GM12865 (cell line): ENCODE data around the gene LRRC46.

ENCODE experiments used
- DNase-seq: peaks from one replicate; pipeline ENCODE4 v3.0.0; 2010; ENCODE audit warnings: low read depth
- H3K4me3 ChIP-seq: 2 replicates; pipeline ENCODE4 v1.5.1; 2011; ENCODE audit warnings: mild to moderate bottlenecking, low read depth, low read length, control low read depth
- CTCF ChIP-seq: IDR thresholded peaks from 2 replicates; pipeline ENCODE4 v1.5.1; 2011; ENCODE audit warnings: low read length, control low read depth, low read depth, inconsistent platforms; ENCODE audit not compliant: insufficient read depth; ENCODE audit errors: missing control alignments

LRRC46 gene

GRCh38 chr17:47797797-47798196, 33.7 kb upstream of the LRRC46 start:
- H3K4me3 ChIP-seq, result no peak overlapping the region
- DNase-seq, result no peak
- TF ChIP-seq CTCF, result no peak

GRCh38 chr17:47800686-47801085, 30.8 kb upstream of the LRRC46 start:
- no peak for TF ChIP-seq CTCF
- DNase-seq, result no peak
- no peak overlapping the region for H3K4me3 ChIP-seq

- DNase-seq, result no peak
- no peak overlapping the region for H3K4me3 ChIP-seq
- no peak for TF ChIP-seq CTCF
Measured at GRCh38 chr17:47801176-47801765, 30.2 kb upstream of the LRRC46 start.

GRCh38 chr17:47801906-47802305, 29.6 kb upstream of the LRRC46 start:
- DNase-seq, result no peak
- TF ChIP-seq CTCF, result no peak
- H3K4me3 ChIP-seq, result no peak overlapping the region

- TF ChIP-seq CTCF, result peak; percentile 79
- peak; percentile 72 for DNase-seq
- H3K4me3 ChIP-seq, result no peak overlapping the region
Measured at GRCh38 chr17:47802341-47803022, 29.0 kb upstream of the LRRC46 start.

- TF ChIP-seq CTCF, result no peak
- DNase-seq, result no peak
- H3K4me3 ChIP-seq, result no peak overlapping the region
Measured at GRCh38 chr17:47803201-47803600, 28.3 kb upstream of the LRRC46 start.

GRCh38 chr17:47803751-47804150, 27.7 kb upstream of the LRRC46 start:
- no peak for TF ChIP-seq CTCF
- DNase-seq, result no peak
- no peak overlapping the region for H3K4me3 ChIP-seq
